ENCODE measurements around the gene S100PBP.
A peak's percentile ranks its signal among the peaks of the same experiment; 100 is the strongest.

The S100PBP gene

GRCh38 chr1:32888677-32889420 is 71.4 kb downstream of the S100PBP start:
- DNase-seq: no peak

GRCh38 chr1:32889731-32890278 is 72.4 kb downstream of the S100PBP start:
- no peak for DNase-seq

GRCh38 chr1:32890516-32891240 is 73.2 kb downstream of the S100PBP start:
- no peak for DNase-seq

GRCh38 chr1:32891241-32891570 is 73.8 kb downstream of the S100PBP start:
- no peak for DNase-seq

GRCh38 chr1:32891630-32892029 is 74.2 kb downstream of the S100PBP start:
- DNase-seq: no peak

- peak; percentile 32 for DNase-seq
Observed at GRCh38 chr1:32892368-32893197, 75.1 kb downstream of the S100PBP start.

GRCh38 chr1:32893198-32894018 is 76.0 kb downstream of the S100PBP start:
- peak; percentile 29 for DNase-seq

GRCh38 chr1:32894019-32894600 is 76.7 kb downstream of the S100PBP start:
- DNase-seq: no peak

GRCh38 chr1:32894681-32895080 is 77.2 kb downstream of the S100PBP start:
- DNase-seq: no peak

- DNase-seq: no peak
Observed at GRCh38 chr1:32895325-32896215, 78.1 kb downstream of the S100PBP start.

GRCh38 chr1:32896451-32896850 is 79.0 kb downstream of the S100PBP start:
- no peak for DNase-seq

- no peak for DNase-seq
Observed at GRCh38 chr1:32897082-32898049, 79.9 kb downstream of the S100PBP start.

- DNase-seq: no peak
Observed at GRCh38 chr1:32898056-32898455, 80.6 kb downstream of the S100PBP start.

- no peak for DNase-seq
Observed at GRCh38 chr1:32898958-32899357, 81.5 kb downstream of the S100PBP start.

- no peak for DNase-seq
Observed at GRCh38 chr1:32899586-32900296, 82.3 kb downstream of the S100PBP start.

- no peak for DNase-seq
Observed at GRCh38 chr1:32900371-32900955, 83.0 kb downstream of the S100PBP start.

GRCh38 chr1:32900956-32901822 is 83.7 kb downstream of the S100PBP start, which contains the start of gene TMEM54:
Gene TMEM54, minus strand, starts transcription at chr1:32901389. Its CDS starts 151 bp downstream, at chr1:32901238.
- DNase-seq: peak; percentile 19

All from fibroblast of skin of right quadriceps (primary cell).